CD1c-positive myeloid dendritic cell (primary cell): Measurements from ENCODE around the gene IMMP2L.

ENCODE experiments used
- DNase-seq: peaks from one replicate; pipeline ENCODE4 v3.0.0-alpha.2; 2016; ENCODE audit errors: extremely low spot score

IMMP2L gene

GRCh38 chr7:110929480-110930249, 632.6 kb downstream of the IMMP2L start:
- DNase-seq = no peak

GRCh38 chr7:110922906-110923305, 639.4 kb downstream of the IMMP2L start:
- no peak for DNase-seq

GRCh38 chr7:110921595-110922151, 640.6 kb downstream of the IMMP2L start:
- no peak for DNase-seq

GRCh38 chr7:110918949-110919548, 643.2 kb downstream of the IMMP2L start:
- DNase-seq = no peak

- no peak for DNase-seq
Observed at GRCh38 chr7:110914263-110914662, 648.0 kb downstream of the IMMP2L start.

GRCh38 chr7:110911632-110912031, 650.7 kb downstream of the IMMP2L start:
- no peak for DNase-seq

GRCh38 chr7:110909117-110909516, 653.2 kb downstream of the IMMP2L start:
- no peak for DNase-seq

GRCh38 chr7:110905773-110906566, 656.3 kb downstream of the IMMP2L start:
- DNase-seq = no peak

GRCh38 chr7:110898516-110898915, 663.8 kb downstream of the IMMP2L start:
- no peak for DNase-seq

GRCh38 chr7:110897538-110897937, 664.8 kb downstream of the IMMP2L start:
- DNase-seq = no peak

GRCh38 chr7:110894111-110894510, 668.2 kb downstream of the IMMP2L start:
- DNase-seq = no peak

GRCh38 chr7:110891197-110891596, 671.1 kb downstream of the IMMP2L start:
- DNase-seq = no peak

- no peak for DNase-seq
Observed at GRCh38 chr7:110890101-110890500, 672.2 kb downstream of the IMMP2L start.

- DNase-seq = no peak
Observed at GRCh38 chr7:110889335-110889734, 673.0 kb downstream of the IMMP2L start.

GRCh38 chr7:110888641-110889040, 673.7 kb downstream of the IMMP2L start:
- DNase-seq = no peak

- DNase-seq = no peak
Observed at GRCh38 chr7:110885474-110885873, 676.8 kb downstream of the IMMP2L start.

- DNase-seq = no peak
Observed at GRCh38 chr7:110881721-110882120, 680.6 kb downstream of the IMMP2L start.

- no peak for DNase-seq
Observed at GRCh38 chr7:110880971-110881370, 681.3 kb downstream of the IMMP2L start.

GRCh38 chr7:110877016-110877415, 685.3 kb downstream of the IMMP2L start:
- DNase-seq = no peak

GRCh38 chr7:110875346-110875745, 686.9 kb downstream of the IMMP2L start:
- no peak for DNase-seq

- DNase-seq = no peak
Observed at GRCh38 chr7:110871856-110872255, 690.4 kb downstream of the IMMP2L start.

GRCh38 chr7:110870926-110871325, 691.4 kb downstream of the IMMP2L start:
- no peak for DNase-seq
